Activated T-helper 9 cell treated with anti-CD3 and anti-CD28 coated beads, Interleukin-2, amount 50 U/mL, for 16 hours (primary cell): ENCODE measurements around the gene CD99L2.
A peak's percentile ranks its signal among the peaks of the same experiment; 100 is the strongest.

Experiments used
- DNase-seq: peaks from one replicate; pipeline ENCODE4 v3.0.0-alpha.2; 2020; ENCODE audit warnings: low read depth

The CD99L2 gene

DNA sequence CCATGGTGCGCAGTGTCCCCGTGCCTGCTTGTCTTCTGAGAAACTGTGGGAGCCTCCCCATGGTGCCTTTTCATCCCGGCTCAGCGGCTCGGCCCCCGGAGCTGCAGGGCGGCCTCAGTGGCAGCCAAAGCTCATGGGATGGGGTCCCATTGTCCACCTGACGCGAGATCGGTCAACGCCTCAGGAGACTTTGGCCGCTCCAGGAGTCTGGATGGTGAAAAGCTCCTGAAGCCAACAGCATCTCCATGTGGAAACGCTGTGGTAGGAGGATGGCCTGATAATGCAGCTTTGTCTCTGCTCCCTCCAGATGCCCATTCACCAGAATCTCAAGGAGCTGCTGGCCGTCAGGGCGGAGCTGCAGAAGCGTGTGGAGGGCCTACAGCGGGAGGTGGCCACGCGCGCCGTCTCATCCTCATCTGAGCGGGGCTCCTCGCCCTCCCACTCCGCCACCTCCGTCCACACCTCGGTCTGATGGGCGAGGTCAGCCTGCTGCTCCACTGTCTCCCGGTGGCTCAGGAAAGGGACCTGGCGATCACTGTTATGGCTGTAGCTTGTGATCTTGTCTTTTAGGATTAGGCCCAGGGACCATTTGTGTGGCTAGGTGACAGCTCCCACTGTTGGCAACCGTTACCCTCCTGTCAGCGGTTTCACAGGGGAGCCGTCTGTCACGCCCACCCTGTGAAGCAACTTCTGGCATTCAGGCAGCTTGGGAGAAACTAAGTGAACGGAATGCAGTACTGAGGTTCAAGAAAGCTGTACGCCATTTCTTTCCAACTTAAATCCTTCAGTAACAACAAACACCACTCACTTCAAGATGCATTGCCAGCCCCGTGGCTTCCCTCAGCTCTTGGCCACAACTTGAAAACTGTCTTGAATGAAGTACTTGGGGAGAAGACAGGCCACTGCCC, 136.0 kb downstream of the CD99L2 start:
- DNase-seq = no peak

DNA sequence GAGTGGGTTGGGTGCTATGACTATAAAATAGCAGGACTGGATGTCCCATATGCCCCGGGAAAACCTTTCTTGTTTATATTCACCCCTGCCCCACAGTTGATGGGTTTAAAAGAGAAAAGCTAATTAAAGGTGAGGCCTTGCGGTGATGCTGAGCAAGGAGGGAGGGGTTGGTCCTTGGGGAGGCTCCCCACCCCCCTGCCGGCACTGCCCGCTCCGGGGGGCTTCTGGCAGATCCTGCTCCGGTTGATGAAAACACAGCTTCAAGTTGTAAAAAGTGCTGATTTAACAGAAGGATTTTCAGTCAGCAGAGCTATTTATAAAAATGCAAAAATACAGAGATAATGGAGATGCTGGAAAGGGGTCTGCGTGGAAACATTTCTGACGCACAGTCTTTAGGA, 136.7 kb downstream of the CD99L2 start:
- no peak for DNase-seq

DNA sequence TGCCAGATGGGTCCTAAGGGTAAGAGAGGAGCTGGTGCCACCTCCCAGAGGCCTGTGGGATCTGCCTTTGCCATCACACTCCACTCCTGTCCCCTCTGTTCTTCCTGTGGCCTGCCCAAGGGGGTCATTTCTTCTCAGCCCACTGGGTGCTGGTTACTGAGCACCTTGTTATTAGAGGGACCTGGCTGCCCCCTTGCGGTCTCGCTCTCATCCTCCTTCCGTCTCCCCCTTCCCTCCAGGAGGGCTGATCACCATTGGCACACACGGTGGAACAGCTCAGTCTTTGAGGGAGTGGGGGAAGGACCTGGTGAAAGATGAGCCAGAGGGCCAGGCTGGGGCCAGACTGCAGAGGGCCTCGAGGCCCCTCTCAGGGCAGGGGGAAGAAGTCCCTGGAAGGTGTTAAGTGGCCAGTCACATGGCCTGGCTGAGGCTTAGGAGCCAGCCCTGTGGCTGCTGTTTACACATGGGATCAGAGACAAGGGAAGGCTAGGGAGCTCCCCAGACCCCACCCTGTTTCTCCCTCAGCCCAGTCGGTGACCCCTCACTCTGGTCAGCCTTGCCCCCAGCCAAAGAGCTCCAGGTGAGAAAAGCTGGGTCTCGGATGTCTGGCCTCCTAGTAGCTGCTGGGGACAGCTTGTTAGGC, 137.2 kb downstream of the CD99L2 start:
- DNase-seq = no peak

GRCh38 chrX:150759568-150760416, 138.7 kb downstream of the CD99L2 start:
- DNase-seq = no peak

DNA sequence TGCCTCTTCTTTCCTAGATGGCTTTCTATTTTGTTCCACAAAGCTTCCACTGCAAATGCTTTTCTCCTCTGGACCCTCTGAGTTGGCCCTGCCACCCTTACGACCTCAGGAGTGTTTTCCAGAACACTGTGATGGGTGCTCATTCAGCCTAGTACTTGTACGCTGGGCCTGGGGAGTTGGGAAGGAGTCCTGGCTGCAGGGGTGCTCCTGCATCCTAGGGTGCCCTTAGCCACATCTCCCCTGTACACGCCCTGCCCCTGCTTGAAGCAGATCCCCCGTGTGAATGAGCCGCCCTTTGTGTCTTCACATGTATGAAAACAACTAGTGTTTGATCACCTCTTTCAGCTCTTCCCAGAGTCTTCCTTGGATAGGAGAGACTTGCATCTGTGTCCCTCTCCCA, 141.1 kb downstream of the CD99L2 start:
- DNase-seq = no peak

- no peak for DNase-seq
Measured at GRCh38 chrX:150753968-150754367, 144.5 kb downstream of the CD99L2 start.

- DNase-seq = no peak
Measured at GRCh38 chrX:150753357-150753756, 145.1 kb downstream of the CD99L2 start.

GRCh38 chrX:150752124-150752523, 146.3 kb downstream of the CD99L2 start:
- DNase-seq = no peak

GRCh38 chrX:150736475-150736874, 162.0 kb downstream of the CD99L2 start:
- no peak for DNase-seq

- DNase-seq = peak; percentile 13
Measured at GRCh38 chrX:150731795-150732194, 166.7 kb downstream of the CD99L2 start.

DNA sequence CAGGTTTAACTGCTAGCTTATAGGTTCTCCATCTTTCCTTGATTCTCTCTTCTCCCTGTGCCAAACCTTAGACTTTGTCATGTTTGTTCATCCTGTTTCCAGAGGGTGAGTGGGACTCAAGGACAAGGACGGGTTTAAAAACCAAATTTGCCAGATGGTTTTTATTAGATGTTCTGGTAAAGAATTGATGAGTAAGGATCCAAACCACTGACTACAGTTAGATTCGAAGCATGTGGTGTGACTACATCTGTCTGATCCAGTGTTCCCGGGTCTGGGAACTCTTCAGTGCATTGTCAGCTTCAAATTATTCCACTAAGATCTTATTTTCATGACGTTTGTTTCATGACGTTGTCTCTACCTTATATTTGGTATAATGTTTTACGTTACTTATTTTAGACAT, 167.7 kb downstream of the CD99L2 start:
- DNase-seq = no peak

DNA sequence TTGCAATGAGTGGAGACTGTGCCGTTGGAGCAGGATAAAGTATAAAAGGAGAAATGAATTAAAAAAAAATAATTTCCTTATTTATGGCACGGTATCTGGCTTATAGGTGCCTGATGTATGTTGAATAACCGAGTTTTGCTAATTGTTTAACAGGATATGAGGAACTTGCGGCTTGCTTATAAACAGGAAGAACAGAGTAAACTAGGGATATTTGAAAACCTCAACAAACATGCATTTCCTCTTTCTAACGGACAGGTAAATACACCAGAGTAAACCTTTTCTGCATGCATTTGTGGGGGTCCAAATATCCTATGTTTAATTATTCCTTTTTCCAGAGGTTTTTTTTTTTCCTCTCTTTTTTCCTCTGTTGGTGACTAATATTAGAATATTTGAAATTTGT, 168.5 kb downstream of the CD99L2 start:
- DNase-seq = no peak

DNA sequence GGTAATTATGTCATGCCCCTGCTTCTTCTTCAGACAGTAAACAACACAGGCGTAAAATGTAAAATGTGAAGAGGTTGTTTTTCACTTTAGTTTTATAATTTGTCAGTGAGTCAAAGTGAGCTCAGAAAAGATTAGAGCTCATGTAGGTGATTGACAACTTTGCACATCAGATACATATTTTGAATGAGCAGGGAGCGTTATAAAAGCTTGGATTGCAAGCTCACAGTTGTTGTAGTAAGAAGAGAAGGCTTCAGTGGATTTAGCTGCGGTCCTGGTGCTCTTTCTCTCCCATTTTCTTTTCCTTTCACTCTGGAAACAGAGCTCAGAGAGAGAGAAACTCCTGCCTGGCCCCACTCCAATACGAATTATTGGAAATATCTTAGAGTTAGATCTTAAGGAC, 178.8 kb downstream of the CD99L2 start:
- no peak for DNase-seq
